GM03348 (cell line): Measurements from ENCODE around the gene ZNF699.
A peak's percentile ranks its signal among the peaks of the same experiment; 100 is the strongest.
"Not testable (repeated sequence)": the region's sequence is repeated elsewhere in the genome, so short reads cannot be mapped to it uniquely, and the experiment has no call there.

Source experiments
- DNase-seq: peaks from one replicate; pipeline ENCODE4 v3.0.0; 2012; ENCODE audit warnings: low spot score

Gene ZNF699

GRCh38 chr19:9309139-9309973 is at the start of gene ZNF699:
TSS of gene ZNF699 (minus strand) at chr19:9309838. CDS start at chr19:9305119, 4,719 bp downstream.
- DNase-seq: peak; percentile 97

GRCh38 chr19:9354651-9355050 is 45.0 kb upstream of the ZNF699 start:
- DNase-seq: no peak

- no peak for DNase-seq
These were observed 43.4 kb upstream of the ZNF699 start for GRCh38 chr19:9353011-9353410.

DNA sequence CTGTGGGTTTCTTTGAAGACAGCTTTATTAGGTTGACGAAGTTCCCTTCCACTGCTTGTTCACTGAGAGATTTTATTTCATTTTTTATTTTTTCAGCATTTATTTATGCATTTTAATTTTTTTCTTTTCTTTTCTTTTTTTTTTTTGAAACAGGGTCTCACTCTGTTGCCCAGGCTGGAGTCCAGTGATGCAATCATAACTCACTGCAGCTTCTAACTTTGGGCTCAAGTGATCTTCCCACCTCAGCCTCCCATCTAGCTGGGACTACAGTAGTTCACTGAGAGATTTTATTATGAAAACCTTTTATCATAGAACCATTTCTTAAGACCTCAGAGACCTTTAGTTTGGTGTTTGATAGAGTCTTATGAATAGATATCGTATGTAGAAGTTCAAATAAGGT is 42.9 kb upstream of the ZNF699 start:
- no peak for DNase-seq

- DNase-seq: no peak
These were observed 39.0 kb upstream of the ZNF699 start for GRCh38 chr19:9348671-9349070.

DNA sequence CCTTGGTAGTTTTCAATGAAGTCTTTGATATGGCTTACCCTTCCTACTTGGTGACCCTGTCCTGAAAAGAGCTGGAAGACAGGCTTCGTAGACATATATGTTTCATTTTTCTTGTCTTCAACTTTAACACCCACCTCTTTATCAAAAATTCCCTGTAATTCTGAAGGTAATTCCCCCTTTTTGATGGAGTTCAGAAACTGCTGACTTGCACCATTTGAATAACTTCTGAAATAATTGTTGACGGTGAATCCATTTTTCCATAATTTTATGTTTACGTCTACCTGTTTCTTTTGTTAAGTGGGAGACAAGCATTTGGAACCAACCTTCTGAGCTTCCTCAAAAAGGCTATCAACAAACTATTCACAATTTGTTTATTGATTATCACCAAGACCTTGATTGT is 38.6 kb upstream of the ZNF699 start:
- no peak for DNase-seq

DNA sequence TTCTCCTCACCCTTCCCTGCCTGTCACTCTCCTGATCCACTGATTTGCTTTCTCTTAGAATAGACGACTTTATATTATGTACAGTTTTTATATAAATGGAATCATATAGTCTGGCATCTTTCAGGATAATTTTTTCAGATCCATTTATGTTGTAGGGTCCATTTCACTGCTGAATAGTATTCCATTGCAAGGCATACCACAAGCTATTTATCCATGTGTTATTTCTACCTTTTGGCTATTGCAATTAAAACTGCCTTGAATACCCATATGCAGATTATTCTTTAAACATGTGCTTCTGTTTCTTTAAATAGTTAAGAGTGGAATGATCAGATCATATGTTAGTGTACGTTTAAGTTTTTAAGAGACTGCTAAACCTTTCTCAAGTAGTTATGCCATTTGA is 35.4 kb upstream of the ZNF699 start:
- no peak for DNase-seq

- no peak for DNase-seq
These were observed 33.1 kb upstream of the ZNF699 start for GRCh38 chr19:9342610-9343304.

GRCh38 chr19:9329999-9330398 is 20.4 kb upstream of the ZNF699 start:
- DNase-seq: no peak

GRCh38 chr19:9324584-9324962 is 14.9 kb upstream of the ZNF699 start:
- no peak for DNase-seq

- DNase-seq: peak; percentile 99
These were observed 14.4 kb upstream of the ZNF699 start, which contains the start of gene ZNF559 for GRCh38 chr19:9323919-9324583. TSS of gene ZNF559 (plus strand) at chr19:9324179. CDS start at chr19:9338550, 14,371 bp downstream.

DNA sequence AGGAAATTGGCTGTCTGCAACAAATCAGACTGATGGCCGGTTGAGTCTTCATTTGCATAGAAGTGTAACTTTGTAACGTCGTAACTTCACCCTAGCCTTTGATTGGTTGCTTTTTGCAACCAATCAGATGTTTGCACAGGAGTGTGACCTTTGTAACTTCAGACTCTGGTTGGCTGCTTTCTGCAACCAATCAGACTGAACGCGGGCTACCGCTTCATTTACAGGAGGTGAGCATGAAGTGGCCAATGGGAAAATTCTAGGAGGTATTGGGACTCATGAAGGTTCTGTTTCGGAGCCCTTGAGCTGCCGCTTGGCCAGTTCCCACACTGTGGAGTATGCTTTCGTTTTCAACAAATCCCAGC is 13.9 kb upstream of the ZNF699 start:
- peak; percentile 52 for DNase-seq

- DNase-seq: not testable (repeated sequence)
These were observed 12.6 kb upstream of the ZNF699 start for GRCh38 chr19:9322201-9322600.

- DNase-seq: not testable (repeated sequence)
These were observed 12.1 kb upstream of the ZNF699 start for GRCh38 chr19:9321756-9322155.

GRCh38 chr19:9321338-9321737 is 11.7 kb upstream of the ZNF699 start:
- DNase-seq: no peak

DNA sequence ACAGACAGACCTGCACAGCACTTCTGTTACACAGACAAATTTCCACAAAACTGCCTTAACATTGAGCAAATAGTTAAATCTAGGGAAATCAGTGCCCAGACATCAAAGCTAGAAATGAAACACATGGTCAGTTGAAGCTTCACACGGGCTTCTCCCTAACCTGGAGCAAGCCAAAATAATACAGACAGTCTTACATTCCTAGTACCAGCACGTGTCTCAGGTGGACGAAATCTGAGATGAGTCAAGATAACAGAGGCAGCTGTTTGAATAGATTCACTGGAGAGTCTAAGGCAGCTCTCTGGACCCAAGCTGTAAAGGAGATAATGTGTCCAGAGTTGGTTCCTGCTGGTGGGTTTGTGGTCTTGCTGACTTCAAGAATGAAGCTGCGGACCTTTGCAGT is 4.1 kb upstream of the ZNF699 start:
- DNase-seq: no peak

- DNase-seq: peak; percentile 93
These were observed 372 bp upstream of the ZNF699 start for GRCh38 chr19:9309974-9310446.

DNA sequence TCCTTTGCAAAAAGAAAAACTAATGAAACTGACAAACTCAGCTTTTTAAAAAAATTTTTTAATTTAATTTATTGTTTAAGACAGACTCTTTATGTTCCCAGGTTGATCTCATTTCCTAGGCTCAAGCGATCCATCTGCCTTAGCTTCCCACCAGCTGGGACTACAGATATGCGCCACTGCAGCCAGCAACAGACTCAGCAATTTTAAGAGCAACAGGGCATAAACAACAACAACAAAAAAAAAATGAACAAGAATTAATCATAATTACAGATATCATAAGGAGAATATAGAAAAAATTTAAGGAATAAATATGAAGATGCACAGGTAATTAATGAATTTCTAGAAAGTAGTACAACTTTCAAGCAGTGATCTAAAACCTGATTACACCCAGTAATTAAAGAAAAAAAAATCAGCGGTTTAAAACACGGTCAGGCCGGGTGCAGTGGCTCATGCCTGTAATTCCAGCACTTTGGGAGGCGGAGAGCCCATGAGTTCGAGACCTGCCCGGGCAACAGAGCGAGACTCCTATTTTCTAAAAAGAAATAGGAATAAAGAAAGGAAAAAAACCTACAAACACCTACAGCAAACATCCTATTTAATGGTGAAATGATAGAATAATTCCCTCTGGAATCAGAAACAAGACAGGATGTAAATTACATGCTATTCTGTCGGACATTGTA is 1.4 kb downstream of the ZNF699 start:
- DNase-seq: no peak

GRCh38 chr19:9306443-9306842 is 3.2 kb downstream of the ZNF699 start:
- DNase-seq: peak; percentile 58

GRCh38 chr19:9296336-9296735 is 13.3 kb downstream of the ZNF699 start:
- no peak for DNase-seq

GRCh38 chr19:9295411-9295849 is 14.2 kb downstream of the ZNF699 start:
- no peak for DNase-seq

DNA sequence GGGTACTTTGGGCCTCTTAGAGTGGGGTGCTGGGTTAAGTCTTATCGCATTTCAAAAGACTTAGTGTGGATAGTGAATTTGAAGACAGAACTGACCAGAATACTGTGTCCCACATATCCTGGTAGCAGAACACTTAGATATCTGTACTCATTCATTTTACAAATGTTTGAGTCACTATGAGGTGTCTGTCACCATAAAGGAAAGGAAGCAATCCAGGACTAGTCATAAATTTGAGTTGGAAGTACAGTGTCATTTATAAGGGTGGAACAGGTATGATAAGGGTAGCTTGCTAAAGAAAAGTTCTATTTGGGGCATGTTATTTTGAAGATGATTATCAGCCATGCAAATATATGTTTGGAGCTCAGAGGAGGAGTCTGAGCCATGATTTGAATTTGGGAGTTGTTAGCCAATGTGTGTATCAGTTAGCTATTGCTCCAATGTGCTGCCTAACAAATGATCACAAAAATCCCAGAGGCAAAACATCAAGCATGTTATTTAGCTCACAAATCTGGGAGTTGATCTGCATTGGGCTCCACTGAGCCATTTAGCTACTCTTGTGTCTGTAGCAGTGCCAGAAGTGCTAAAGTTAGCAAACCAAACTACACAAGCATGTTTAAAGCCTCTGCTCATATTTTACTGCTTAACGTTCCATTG is 20.3 kb downstream of the ZNF699 start:
- no peak for DNase-seq
